ENCODE measurements around the gene TRPM3. TPM values are rescaled to one million over a fixed set of nuclear protein-coding genes. Genes with fewer than 3 reads are reported as not detected.

Gene TRPM3
- polyA plus RNA-seq, 3 donors: not detected

- H3K27ac ChIP-seq (ENCODE audit: low read depth in 1 of 2, low read length in 2 of 2): no peak overlapping the region
- peak in 2 of 3 donors; percentile 24 to 70 for DNase-seq
- no peaks in the 10 kb centered on the region for H3K9me3 Mint-ChIP-seq
- no CpG with 5 or more reads among the region's 2 CpGs for WGBS (ENCODE audit: insufficient coverage)
- no peaks in the 10 kb centered on the region for H3K27me3 ChIP-seq (ENCODE audit: control insufficient read depth in 2 of 2, insufficient read depth in 2 of 2, low read length in 2 of 2)
- H3K4me3 ChIP-seq (replicated peaks in 1 of 3; ENCODE audit: low read depth in 2 of 3, low read length in 3 of 3): no peak overlapping the region
- H3K4me2 ChIP-seq (replicated peaks; ENCODE audit: extremely low read depth, low read length, poor library complexity, severe bottlenecking): no peak overlapping the region
- no peak for TF ChIP-seq CTCF (IDR thresholded peaks at IDR 0.05)
- H3K4me1 Mint-ChIP-seq: peaks cover 34% of the 10 kb centered on the region
- intact Hi-C loops (cut with micrococcal nuclease): no loop called here
- H3K36me3 Mint-ChIP-seq: peaks cover 0 to 5% of the 10 kb centered on the region in 2 donors
- no peak overlapping the region for H3K4me3 Mint-ChIP-seq
- no peaks in the 10 kb centered on the region for H4K20me1 ChIP-seq (ENCODE audit: insufficient read depth, low read length)
- H3K9ac ChIP-seq (ENCODE audit: insufficient read depth, low read length, poor library complexity, severe bottlenecking): no peak overlapping the region
- H2AFZ ChIP-seq (ENCODE audit: insufficient read depth, low read depth, low read length, poor library complexity, severe bottlenecking): no peak overlapping the region
- peaks cover 0 to 1% (median 0%) of the 10 kb centered on the region in 3 donors for H3K27me3 Mint-ChIP-seq (ENCODE audit: low read depth in 3 of 3)
- H3K36me3 ChIP-seq (replicated peaks in 1 of 2; ENCODE audit: control insufficient read depth in 1 of 2, insufficient read depth in 2 of 2, low read length in 2 of 2): no peaks in the 10 kb centered on the region
- peaks cover 23 to 26% of the 10 kb centered on the region in 2 donors for H3K4me1 ChIP-seq (ENCODE audit: control insufficient read depth in 1 of 2, insufficient read depth in 2 of 2, low read length in 2 of 2)
- no peaks in the 10 kb centered on the region for H3K9me3 ChIP-seq (replicated peaks in 1 of 2; ENCODE audit: control insufficient read depth in 1 of 2, insufficient read depth in 1 of 2, low read length in 2 of 2)
- no peaks in the 10 kb centered on the region for H3K79me2 ChIP-seq (ENCODE audit: insufficient read depth, low read length)
- H3K27ac Mint-ChIP-seq: no peak overlapping the region
Measured at GRCh38 chr9:70576116-70576515, 545.3 kb downstream of the TRPM3 start.

- H3K4me2 ChIP-seq (replicated peaks; ENCODE audit: extremely low read depth, low read length, poor library complexity, severe bottlenecking): no peak overlapping the region
- no peak overlapping the region for H3K27ac ChIP-seq (ENCODE audit: low read depth in 1 of 2, low read length in 2 of 2)
- H3K4me3 ChIP-seq (replicated peaks in 1 of 3; ENCODE audit: low read depth in 2 of 3, low read length in 3 of 3): no peak overlapping the region
- no peaks in the 10 kb centered on the region for H3K36me3 ChIP-seq (replicated peaks in 1 of 2; ENCODE audit: control insufficient read depth in 1 of 2, insufficient read depth in 2 of 2, low read length in 2 of 2)
- H4K20me1 ChIP-seq (ENCODE audit: insufficient read depth, low read length): no peaks in the 10 kb centered on the region
- no peak for TF ChIP-seq CTCF (IDR thresholded peaks at IDR 0.05)
- Mint-ChIP-seq H3K4me1 (peaks cover 23% of the 10 kb centered on the region), H3K9me3 (no peaks in the 10 kb centered on the region), H3K27me3 (ENCODE audit: low read depth in 3 of 3) (peaks cover 0 to 1% (median 0%) of the 10 kb centered on the region in 3 donors), H3K4me3 (no peak overlapping the region), H3K36me3 (peaks cover 0 to 5% of the 10 kb centered on the region in 2 donors), H3K27ac (peak overlapping the region in 1 of 7 donors; percentile 52)
- no peaks in the 10 kb centered on the region for H3K27me3 ChIP-seq (ENCODE audit: control insufficient read depth in 2 of 2, insufficient read depth in 2 of 2, low read length in 2 of 2)
- intact Hi-C loops (cut with micrococcal nuclease): no loop called here
- H3K4me1 ChIP-seq (ENCODE audit: control insufficient read depth in 1 of 2, insufficient read depth in 2 of 2, low read length in 2 of 2): peaks cover 13 to 15% of the 10 kb centered on the region in 2 donors
- WGBS (ENCODE audit: insufficient coverage): 83% methylated on average over 1 of the region's 2 CpGs
- H3K9me3 ChIP-seq (replicated peaks in 1 of 2; ENCODE audit: control insufficient read depth in 1 of 2, insufficient read depth in 1 of 2, low read length in 2 of 2): no peaks in the 10 kb centered on the region
- H3K9ac ChIP-seq (ENCODE audit: insufficient read depth, low read length, poor library complexity, severe bottlenecking): no peak overlapping the region
- no peaks in the 10 kb centered on the region for H3K79me2 ChIP-seq (ENCODE audit: insufficient read depth, low read length)
- DNase-seq: no peak
- H2AFZ ChIP-seq (ENCODE audit: insufficient read depth, low read depth, low read length, poor library complexity, severe bottlenecking): no peak overlapping the region
Measured at GRCh38 chr9:70574151-70574837, 547.1 kb downstream of the TRPM3 start.

Measured in CD14-positive monocyte (primary cell).